ENCODE measurements around the gene IQGAP2. TPM values are rescaled to one million over a fixed set of nuclear protein-coding genes. Genes with fewer than 3 reads are reported as not detected.

Gene IQGAP2
- total RNA-seq, 4 donors from 2014 or later, result 22.6 to 63.9 (median 28.3) TPM

DNA sequence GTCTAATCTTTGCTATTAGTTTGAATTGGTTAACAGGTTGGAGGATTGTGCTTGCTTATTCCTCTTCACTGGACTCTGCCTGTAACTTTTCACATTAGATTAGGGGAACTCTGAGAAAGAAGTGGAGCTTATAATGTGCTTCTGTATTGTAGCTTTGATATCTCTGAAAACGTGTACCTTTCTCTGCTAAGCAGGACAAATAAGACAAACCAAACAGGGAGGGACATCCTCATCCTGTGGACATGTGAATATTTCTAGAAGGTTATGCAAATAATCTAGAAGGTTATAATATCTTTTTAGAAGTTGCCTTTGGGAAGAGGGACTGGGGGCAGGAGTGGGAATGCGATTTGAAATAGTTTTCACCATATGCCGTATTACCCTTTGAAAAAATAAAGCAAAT is 11.7 kb downstream of the IQGAP2 start:
- ATAC-seq (ENCODE audit: low FRiP score), result no peak
- TF ChIP-seq, protein P1, sequence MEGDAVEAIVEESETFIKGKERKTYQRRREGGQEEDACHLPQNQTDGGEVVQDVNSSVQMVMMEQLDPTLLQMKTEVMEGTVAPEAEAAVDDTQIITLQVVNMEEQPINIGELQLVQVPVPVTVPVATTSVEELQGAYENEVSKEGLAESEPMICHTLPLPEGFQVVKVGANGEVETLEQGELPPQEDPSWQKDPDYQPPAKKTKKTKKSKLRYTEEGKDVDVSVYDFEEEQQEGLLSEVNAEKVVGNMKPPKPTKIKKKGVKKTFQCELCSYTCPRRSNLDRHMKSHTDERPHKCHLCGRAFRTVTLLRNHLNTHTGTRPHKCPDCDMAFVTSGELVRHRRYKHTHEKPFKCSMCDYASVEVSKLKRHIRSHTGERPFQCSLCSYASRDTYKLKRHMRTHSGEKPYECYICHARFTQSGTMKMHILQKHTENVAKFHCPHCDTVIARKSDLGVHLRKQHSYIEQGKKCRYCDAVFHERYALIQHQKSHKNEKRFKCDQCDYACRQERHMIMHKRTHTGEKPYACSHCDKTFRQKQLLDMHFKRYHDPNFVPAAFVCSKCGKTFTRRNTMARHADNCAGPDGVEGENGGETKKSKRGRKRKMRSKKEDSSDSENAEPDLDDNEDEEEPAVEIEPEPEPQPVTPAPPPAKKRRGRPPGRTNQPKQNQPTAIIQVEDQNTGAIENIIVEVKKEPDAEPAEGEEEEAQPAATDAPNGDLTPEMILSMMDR (IDR thresholded peaks at IDR 0.05), result no peak

DNA sequence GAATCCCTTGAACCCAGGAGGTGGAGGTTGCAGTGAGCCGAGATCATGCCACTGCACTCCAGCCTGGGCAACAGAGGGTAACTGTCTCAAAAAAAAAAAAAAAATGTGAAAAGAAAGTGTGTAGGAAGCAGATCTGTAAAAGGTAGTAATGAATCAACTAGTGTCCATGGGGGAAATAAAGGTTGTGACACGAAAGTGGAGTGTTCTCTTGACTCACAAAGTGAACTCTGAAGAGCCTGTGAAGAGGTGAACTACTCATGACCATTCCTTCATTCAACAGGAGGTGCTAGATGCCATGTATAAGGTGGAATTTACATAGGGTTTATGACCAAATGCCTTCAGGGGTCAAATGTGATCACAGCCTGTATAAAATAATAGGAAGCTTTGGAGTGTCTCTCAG is 12.8 kb downstream of the IQGAP2 start:
- no peak for ATAC-seq (ENCODE audit: low FRiP score)
- TF ChIP-seq, protein P1 (IDR thresholded peaks at IDR 0.05), result no peak
- no peak for DNase-seq (ENCODE audit: low spot score)

More for the DNA sequence above, 11.7 kb downstream of the IQGAP2 start:
- no peak for DNase-seq (ENCODE audit: low spot score)

DNA sequence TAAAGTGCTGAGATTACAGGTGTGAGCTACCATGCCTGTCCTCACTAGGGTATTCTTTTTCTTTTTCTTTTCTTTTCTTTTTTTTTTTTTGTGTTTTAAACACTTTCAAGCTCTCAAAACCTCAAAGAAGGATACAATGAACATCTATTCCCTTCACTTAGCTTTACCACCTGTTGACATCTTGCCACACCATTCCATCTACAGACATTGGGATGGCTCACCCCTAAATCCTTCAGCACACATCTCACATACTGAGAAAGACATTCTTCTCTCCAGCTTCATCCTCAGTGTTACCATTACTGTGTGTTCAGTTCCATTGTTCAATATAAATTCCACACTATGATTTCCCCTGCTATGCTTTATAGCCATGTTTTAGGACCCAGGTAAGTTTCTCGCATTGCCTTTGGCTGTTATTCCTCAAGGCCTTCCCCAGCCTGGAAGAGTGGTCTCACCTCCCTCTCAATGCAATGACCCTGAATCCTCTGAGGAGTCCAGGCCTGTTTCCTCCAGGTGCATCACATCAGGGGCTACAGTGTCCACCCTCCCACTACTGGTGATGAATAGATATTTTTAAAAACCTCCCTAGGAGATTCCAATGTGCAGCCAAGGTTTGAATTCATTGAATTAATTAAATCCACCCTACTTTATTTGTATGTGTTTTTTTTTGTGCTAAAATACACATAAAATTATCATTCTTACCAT is 16.7 kb downstream of the IQGAP2 start:
- no peak for ATAC-seq (ENCODE audit: low FRiP score)
- no peak for DNase-seq (ENCODE audit: low spot score)
- TF ChIP-seq, protein P1 (IDR thresholded peaks at IDR 0.05), result no peak

DNA sequence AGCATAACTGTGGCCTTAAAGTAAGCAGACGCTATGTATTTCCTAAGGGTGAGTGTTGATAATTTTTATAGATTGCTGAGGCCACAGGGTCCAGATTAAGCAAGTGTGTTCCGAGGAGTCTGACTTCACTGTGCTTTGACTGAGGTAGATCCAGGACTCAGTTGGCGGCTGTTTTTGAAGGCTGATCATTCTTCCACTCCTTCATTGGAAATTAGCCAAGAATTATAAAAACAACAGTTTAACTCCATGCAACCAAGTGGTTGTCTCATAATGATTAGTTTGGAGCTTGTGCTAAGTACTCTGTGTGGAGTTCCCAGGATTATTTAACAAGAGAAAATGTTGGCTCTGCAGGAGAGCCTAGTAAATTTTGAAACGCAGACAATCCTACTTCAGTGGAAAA is 19.1 kb downstream of the IQGAP2 start:
- ATAC-seq (ENCODE audit: low FRiP score), result no peak
- no peak for DNase-seq (ENCODE audit: low spot score)
- TF ChIP-seq, protein P1 (IDR thresholded peaks at IDR 0.05), result no peak

DNA sequence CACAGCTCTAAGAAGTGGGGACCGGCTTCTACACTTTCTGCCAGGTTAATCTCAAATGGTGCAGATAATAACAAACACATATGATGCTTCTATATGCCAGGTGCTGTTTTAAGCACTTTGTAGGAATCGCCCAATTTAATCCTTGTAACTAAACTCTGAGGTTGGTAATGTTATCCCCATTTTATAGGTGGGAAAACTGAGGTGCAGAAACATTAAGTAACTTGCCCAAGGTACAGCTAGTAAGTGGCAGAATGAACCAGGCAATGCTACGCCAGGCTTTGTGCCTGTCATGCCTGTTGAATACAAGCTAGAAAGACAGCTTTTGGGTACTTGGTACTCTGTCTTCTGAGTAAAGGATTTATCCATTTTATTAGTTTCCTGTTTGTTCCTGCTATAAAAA is 19.7 kb downstream of the IQGAP2 start:
- ATAC-seq (ENCODE audit: low FRiP score), result no peak
- TF ChIP-seq, protein P1 (IDR thresholded peaks at IDR 0.05), result no peak
- no peak for DNase-seq (ENCODE audit: low spot score)

DNA sequence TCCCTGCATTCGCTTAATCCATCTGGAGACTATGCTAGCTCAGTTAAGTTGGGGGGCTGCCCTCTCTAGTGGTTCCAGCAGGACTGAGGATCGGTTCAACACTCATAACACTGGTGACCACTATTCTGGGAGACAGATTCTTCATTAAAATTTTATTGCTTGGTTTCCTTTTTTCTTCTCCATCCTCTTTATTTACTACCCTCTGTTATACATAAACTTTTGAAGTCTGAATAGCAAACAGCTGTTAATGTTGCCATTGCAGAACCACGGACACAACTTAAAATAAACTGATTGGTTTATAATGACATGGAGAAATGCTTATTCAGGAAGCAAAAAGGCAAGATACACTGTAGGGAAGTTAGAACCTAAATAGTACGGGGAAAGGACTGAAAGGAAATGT is 22.1 kb downstream of the IQGAP2 start:
- no peak for ATAC-seq (ENCODE audit: low FRiP score)
- TF ChIP-seq, protein P1 (IDR thresholded peaks at IDR 0.05), result no peak
- no peak for DNase-seq (ENCODE audit: low spot score)

Data from omental fat pad (tissue), 4 donors.